ENCODE measurements around the gene DCLK2. TPM values are rescaled to one million over a fixed set of nuclear protein-coding genes. Genes with fewer than 3 reads are reported as not detected.

The DCLK2 gene
- total RNA-seq, 2 experiments from 2014 or later: not detected

- DNase-seq: no peak
- intact Hi-C loops (cut with micrococcal nuclease): no loop called here
- no peaks in the 10 kb centered on the region for H3K9me3 Mint-ChIP-seq
- no peaks in the 10 kb centered on the region for H3K27me3 Mint-ChIP-seq (ENCODE audit: low read depth)
- CTCF ChIA-PET: no interaction called here
- H3K36me3 Mint-ChIP-seq (ENCODE audit: low read depth): no peaks in the 10 kb centered on the region
- no peak overlapping the region for H3K4me3 Mint-ChIP-seq
- no peak overlapping the region for H3K27ac Mint-ChIP-seq
- H3K4me1 Mint-ChIP-seq (ENCODE audit: low read depth): no peaks in the 10 kb centered on the region
Observed at GRCh38 chr4:150050566-150050965, 27.7 kb upstream of the DCLK2 start.

- no peaks in the 10 kb centered on the region for H3K4me1 Mint-ChIP-seq (ENCODE audit: low read depth)
- intact Hi-C loops (cut with micrococcal nuclease): no loop called here
- no peak overlapping the region for H3K4me3 Mint-ChIP-seq
- DNase-seq: no peak
- H3K27ac Mint-ChIP-seq: no peak overlapping the region
- H3K36me3 Mint-ChIP-seq (ENCODE audit: low read depth): no peaks in the 10 kb centered on the region
- H3K9me3 Mint-ChIP-seq: peaks cover 4% of the 10 kb centered on the region
- CTCF ChIA-PET: no interaction called here
- peaks cover 2% of the 10 kb centered on the region for H3K27me3 Mint-ChIP-seq (ENCODE audit: low read depth)
Observed at GRCh38 chr4:150051111-150051510, 27.1 kb upstream of the DCLK2 start.

- DNase-seq: no peak
- Mint-ChIP-seq H3K27me3 (ENCODE audit: low read depth) (peaks cover 7% of the 10 kb centered on the region), H3K4me3 (no peak overlapping the region), H3K36me3 (ENCODE audit: low read depth) (no peaks in the 10 kb centered on the region), H3K4me1 (ENCODE audit: low read depth) (no peaks in the 10 kb centered on the region), H3K27ac (no peak overlapping the region), H3K9me3 (peaks cover 5% of the 10 kb centered on the region)
- CTCF ChIA-PET: no interaction called here
- intact Hi-C loops (cut with micrococcal nuclease): no loop called here
Observed at GRCh38 chr4:150055467-150055866, 22.8 kb upstream of the DCLK2 start.

GRCh38 chr4:150056569-150056968 lies 21.7 kb upstream of the DCLK2 start:
- no peak for DNase-seq
- H3K9me3 Mint-ChIP-seq: peaks cover 5% of the 10 kb centered on the region
- no peak overlapping the region for H3K4me3 Mint-ChIP-seq
- CTCF ChIA-PET: interaction anchor here (0.6 kb wide), 1 partner anchor 127 kb away, joined by 3 read pairs; no protein-coding TSS in a partner anchor
- H3K36me3 Mint-ChIP-seq (ENCODE audit: low read depth): no peaks in the 10 kb centered on the region
- intact Hi-C loops (cut with micrococcal nuclease): no loop called here
- peaks cover 10% of the 10 kb centered on the region for H3K27me3 Mint-ChIP-seq (ENCODE audit: low read depth)
- no peak overlapping the region for H3K27ac Mint-ChIP-seq
- no peaks in the 10 kb centered on the region for H3K4me1 Mint-ChIP-seq (ENCODE audit: low read depth)

- Mint-ChIP-seq H3K27ac (no peak overlapping the region), H3K27me3 (ENCODE audit: low read depth) (peaks cover 18% of the 10 kb centered on the region), H3K9me3 (no peaks in the 10 kb centered on the region), H3K4me1 (ENCODE audit: low read depth) (no peaks in the 10 kb centered on the region), H3K4me3 (no peak overlapping the region), H3K36me3 (ENCODE audit: low read depth) (no peaks in the 10 kb centered on the region)
- intact Hi-C loops (cut with micrococcal nuclease): no loop called here
- CTCF ChIA-PET: interaction anchor here (0.5 kb wide), 1 partner anchor 216 kb away, joined by 4 read pairs; no protein-coding TSS in a partner anchor
- no peak for DNase-seq
Observed at GRCh38 chr4:150061086-150061776, 17.0 kb upstream of the DCLK2 start.

- H3K4me1 Mint-ChIP-seq (ENCODE audit: low read depth): no peaks in the 10 kb centered on the region
- H3K36me3 Mint-ChIP-seq (ENCODE audit: low read depth): no peaks in the 10 kb centered on the region
- peaks cover 30% of the 10 kb centered on the region for H3K27me3 Mint-ChIP-seq (ENCODE audit: low read depth)
- H3K27ac Mint-ChIP-seq: no peak overlapping the region
- H3K9me3 Mint-ChIP-seq: no peaks in the 10 kb centered on the region
- DNase-seq: no peak
- H3K4me3 Mint-ChIP-seq: no peak overlapping the region
- CTCF ChIA-PET: no interaction called here
- intact Hi-C loops (cut with micrococcal nuclease): no loop called here
Observed at GRCh38 chr4:150063128-150063527, 15.1 kb upstream of the DCLK2 start.

- no peaks in the 10 kb centered on the region for H3K9me3 Mint-ChIP-seq
- H3K27me3 Mint-ChIP-seq (ENCODE audit: low read depth): peaks cover 29% of the 10 kb centered on the region
- intact Hi-C loops (cut with micrococcal nuclease): no loop called here
- H3K36me3 Mint-ChIP-seq (ENCODE audit: low read depth): no peaks in the 10 kb centered on the region
- H3K4me1 Mint-ChIP-seq (ENCODE audit: low read depth): no peaks in the 10 kb centered on the region
- no peak for DNase-seq
- no peak overlapping the region for H3K4me3 Mint-ChIP-seq
- CTCF ChIA-PET: no interaction called here
- H3K27ac Mint-ChIP-seq: no peak overlapping the region
Observed at GRCh38 chr4:150065740-150066139, 12.5 kb upstream of the DCLK2 start.

GRCh38 chr4:150067859-150068258 lies 10.4 kb upstream of the DCLK2 start:
- CTCF ChIA-PET: no interaction called here
- no peak for DNase-seq
- Mint-ChIP-seq H3K36me3 (ENCODE audit: low read depth) (no peaks in the 10 kb centered on the region), H3K27me3 (ENCODE audit: low read depth) (peaks cover 25% of the 10 kb centered on the region), H3K27ac (no peak overlapping the region), H3K4me3 (no peak overlapping the region), H3K9me3 (no peaks in the 10 kb centered on the region), H3K4me1 (ENCODE audit: low read depth) (no peaks in the 10 kb centered on the region)
- intact Hi-C loops (cut with micrococcal nuclease): no loop called here

- CTCF ChIA-PET: no interaction called here
- no peak overlapping the region for H3K27ac Mint-ChIP-seq
Observed at GRCh38 chr4:150068300-150068960, 9.8 kb upstream of the DCLK2 start.

GRCh38 chr4:150069353-150069752 lies 8.9 kb upstream of the DCLK2 start:
- intact Hi-C loops (cut with micrococcal nuclease): no loop called here
- Mint-ChIP-seq H3K4me1 (ENCODE audit: low read depth) (no peaks in the 10 kb centered on the region), H3K9me3 (no peaks in the 10 kb centered on the region), H3K36me3 (ENCODE audit: low read depth) (no peaks in the 10 kb centered on the region), H3K27ac (no peak overlapping the region), H3K4me3 (no peak overlapping the region), H3K27me3 (ENCODE audit: low read depth) (peaks cover 25% of the 10 kb centered on the region)
- CTCF ChIA-PET: no interaction called here
- no peak for DNase-seq

More at GRCh38 chr4:150068300-150068960, 9.8 kb upstream of the DCLK2 start:
- no peaks in the 10 kb centered on the region for H3K9me3 Mint-ChIP-seq
- intact Hi-C loops (cut with micrococcal nuclease): no loop called here
- no peaks in the 10 kb centered on the region for H3K4me1 Mint-ChIP-seq (ENCODE audit: low read depth)
- no peak for DNase-seq
- H3K4me3 Mint-ChIP-seq: no peak overlapping the region
- no peaks in the 10 kb centered on the region for H3K36me3 Mint-ChIP-seq (ENCODE audit: low read depth)
- H3K27me3 Mint-ChIP-seq (ENCODE audit: low read depth): peaks cover 25% of the 10 kb centered on the region

- no peak for DNase-seq
- peaks cover 1% of the 10 kb centered on the region for H3K9me3 Mint-ChIP-seq
- no peaks in the 10 kb centered on the region for H3K4me1 Mint-ChIP-seq (ENCODE audit: low read depth)
- H3K36me3 Mint-ChIP-seq (ENCODE audit: low read depth): no peaks in the 10 kb centered on the region
- no peak overlapping the region for H3K4me3 Mint-ChIP-seq
- no peak overlapping the region for H3K27ac Mint-ChIP-seq
- intact Hi-C loops (cut with micrococcal nuclease): no loop called here
- peaks cover 33% of the 10 kb centered on the region for H3K27me3 Mint-ChIP-seq (ENCODE audit: low read depth)
- CTCF ChIA-PET: no interaction called here
Observed at GRCh38 chr4:150070464-150071170, 7.6 kb upstream of the DCLK2 start.

GRCh38 chr4:150072471-150072870 lies 5.8 kb upstream of the DCLK2 start:
- CTCF ChIA-PET: no interaction called here
- no peak overlapping the region for H3K27ac Mint-ChIP-seq
- peaks cover 1% of the 10 kb centered on the region for H3K9me3 Mint-ChIP-seq

More at GRCh38 chr4:150072471-150072870, 5.8 kb upstream of the DCLK2 start:
- no peak overlapping the region for H3K4me3 Mint-ChIP-seq
- no peak for DNase-seq
- peaks cover 37% of the 10 kb centered on the region for H3K27me3 Mint-ChIP-seq (ENCODE audit: low read depth)
- H3K36me3 Mint-ChIP-seq (ENCODE audit: low read depth): no peaks in the 10 kb centered on the region
- intact Hi-C loops (cut with micrococcal nuclease): no loop called here
- H3K4me1 Mint-ChIP-seq (ENCODE audit: low read depth): no peaks in the 10 kb centered on the region

All from activated naive CD4-positive, alpha-beta T cell treated with anti-CD3 and anti-CD28 coated beads for 36 hours (primary cell).